ENCODE results near the gene HES1.

The HES1 gene

DNA sequence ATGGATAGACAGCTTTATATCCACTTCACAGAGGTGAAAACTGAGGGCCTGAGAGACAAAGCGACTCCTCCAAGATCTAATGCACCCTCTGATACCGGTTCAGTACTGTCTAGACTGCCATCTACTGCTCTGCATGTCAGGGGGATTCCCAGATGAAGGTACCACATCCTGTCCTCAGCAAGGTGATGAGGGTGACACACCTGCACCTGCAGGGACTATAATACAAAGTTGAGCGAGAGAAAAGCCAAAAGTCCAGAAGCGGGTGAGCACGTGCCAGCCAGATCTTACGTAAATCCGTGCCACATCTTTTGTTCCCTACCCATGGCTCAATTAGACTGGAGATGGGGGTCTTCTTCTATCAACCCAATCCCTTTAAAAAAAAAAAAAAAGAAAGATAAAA lies 32.4 kb upstream of the HES1 start:
- FAIRE-seq = no peak

DNA sequence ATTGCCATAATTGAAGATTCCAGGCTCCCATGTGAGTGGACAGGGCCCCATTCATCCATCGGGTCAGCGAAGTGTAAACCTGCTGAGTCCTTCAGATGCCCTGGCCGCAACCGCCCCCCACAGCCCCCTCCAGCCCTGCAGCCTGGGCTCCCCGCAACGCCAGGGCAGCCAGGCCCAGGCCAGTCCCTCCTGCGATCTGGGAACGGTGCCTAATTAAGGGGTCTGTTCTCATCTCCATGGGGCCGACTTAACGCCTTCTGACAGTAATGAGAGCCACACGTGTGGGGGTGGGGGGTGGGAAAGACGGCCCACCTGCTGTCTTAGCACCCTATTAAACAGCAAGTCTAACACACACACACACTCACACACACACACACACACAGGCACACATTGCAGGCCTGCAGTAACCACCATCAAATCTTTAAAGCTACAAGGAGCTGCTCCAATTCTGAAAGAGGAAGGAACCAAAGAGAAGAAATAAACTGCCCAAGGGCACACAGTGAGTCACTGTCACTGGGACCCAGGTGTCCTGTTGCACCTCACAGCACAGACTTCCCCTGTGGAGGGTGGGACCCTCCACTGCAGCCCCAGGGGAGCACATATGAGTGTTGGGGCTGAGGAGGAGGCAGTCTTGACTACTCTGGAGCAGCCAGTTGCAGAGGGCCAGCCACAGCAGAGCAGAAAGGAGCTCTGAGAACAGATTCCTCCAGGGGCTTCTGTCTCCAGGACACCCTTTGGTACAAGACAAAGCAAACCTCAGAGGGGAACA lies 31.8 kb upstream of the HES1 start:
- FAIRE-seq = no peak

DNA sequence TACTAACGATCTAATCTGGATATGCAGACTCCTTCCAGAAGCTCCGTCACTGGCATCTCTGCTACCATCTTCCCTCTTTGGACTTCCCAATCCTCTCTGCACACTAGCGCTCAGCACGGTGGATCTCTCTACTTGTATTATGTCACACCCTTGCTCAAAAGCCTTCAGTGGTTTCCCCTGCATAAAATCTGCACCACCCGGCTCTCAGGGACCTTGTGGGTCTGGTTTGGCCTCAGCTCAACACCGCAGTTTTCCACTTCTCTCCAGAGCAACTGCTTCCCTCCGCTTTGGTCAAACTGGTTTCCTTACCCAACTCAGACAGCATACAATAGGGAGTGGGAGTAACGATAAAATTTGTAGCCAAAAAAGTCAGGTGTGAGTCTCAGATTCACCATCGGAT lies 30.7 kb upstream of the HES1 start:
- FAIRE-seq = no peak

DNA sequence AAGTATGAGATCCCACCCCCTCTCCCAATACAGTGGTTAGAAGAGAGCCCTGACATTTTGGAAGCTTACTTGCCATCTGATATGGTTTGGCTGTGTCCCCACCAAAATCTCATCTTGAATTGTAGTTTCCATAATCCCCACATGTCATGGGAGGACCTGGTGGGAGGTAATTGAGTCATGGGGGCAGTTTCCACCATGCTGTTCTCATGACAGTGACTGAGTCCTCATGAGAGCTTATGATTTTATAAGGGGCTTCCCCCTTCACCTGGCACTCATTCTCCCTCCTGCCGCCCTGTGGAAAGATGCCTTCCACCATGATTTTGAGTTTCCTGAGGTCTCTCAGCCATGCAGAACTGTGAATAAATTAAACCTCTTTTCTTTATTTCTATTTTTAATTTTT lies 28.8 kb upstream of the HES1 start:
- no peak for FAIRE-seq

DNA sequence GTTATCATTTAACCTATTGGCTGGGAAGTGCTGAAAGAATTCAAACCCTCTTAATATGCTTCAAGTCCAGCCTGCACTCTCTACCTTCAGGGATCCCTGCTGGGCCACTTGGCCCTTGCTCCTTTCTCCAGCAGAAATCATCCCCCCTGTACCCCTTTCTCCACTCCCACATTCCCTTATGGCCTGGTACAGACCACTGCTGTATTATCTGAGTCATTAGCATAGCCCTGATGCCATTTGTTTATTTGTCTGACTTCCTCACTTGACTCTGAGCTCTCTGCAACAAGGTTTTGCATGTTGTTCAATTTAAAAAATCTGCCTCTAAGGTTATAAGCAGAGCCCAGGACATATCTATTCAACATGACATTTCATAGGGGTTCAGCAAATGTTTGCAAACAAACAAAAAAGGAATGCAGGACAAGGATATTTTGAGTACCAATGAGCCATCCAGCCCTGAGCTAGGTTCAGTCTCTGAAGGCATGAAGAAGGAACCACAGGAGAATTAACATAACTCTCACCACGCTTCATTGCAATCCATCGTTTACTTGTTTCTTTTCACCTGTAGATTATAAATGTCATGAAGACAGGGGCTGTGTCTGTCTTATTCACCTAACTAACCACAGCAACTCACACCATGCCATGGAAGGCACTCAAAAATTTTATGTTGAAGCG lies 26.6 kb upstream of the HES1 start:
- FAIRE-seq = no peak

DNA sequence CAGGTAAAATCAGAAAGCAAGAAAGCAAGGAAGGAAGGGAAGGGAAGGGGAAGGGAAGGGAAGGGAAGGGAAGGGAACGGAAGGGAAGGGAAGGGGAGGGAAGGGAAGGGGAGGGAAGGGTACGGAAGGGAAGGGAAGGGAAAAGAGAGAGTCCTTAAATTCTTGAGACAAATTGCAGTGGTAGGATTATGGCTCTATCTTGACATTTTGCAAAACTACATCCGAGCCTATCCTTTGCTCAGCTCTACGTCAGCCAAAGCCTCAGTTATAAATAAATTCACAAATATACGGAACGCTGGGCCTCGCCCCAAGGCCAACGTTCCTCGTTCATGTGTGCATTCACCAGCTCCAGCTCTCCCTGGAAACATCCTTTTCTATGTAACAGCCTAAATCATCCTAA lies 25.5 kb upstream of the HES1 start:
- no peak for FAIRE-seq

DNA sequence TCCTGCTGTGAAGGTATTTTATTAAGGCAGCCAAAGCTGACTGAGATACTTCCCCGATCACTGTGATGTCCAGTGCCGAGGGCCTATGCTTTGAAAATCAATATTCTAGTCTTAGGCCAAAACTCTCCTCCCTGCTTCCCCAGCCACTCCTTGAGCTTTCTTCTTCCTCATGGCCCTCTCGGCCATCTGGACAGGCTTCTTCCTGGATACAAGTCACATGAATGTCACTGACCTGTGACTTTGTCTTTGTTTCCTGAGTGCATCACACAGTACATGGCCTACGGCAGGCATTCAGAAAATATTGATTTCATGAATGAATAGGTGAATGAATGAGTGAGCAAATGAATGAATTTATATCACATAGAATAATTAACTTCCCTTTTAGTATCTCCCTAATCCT lies 24.6 kb upstream of the HES1 start:
- no peak for FAIRE-seq

DNA sequence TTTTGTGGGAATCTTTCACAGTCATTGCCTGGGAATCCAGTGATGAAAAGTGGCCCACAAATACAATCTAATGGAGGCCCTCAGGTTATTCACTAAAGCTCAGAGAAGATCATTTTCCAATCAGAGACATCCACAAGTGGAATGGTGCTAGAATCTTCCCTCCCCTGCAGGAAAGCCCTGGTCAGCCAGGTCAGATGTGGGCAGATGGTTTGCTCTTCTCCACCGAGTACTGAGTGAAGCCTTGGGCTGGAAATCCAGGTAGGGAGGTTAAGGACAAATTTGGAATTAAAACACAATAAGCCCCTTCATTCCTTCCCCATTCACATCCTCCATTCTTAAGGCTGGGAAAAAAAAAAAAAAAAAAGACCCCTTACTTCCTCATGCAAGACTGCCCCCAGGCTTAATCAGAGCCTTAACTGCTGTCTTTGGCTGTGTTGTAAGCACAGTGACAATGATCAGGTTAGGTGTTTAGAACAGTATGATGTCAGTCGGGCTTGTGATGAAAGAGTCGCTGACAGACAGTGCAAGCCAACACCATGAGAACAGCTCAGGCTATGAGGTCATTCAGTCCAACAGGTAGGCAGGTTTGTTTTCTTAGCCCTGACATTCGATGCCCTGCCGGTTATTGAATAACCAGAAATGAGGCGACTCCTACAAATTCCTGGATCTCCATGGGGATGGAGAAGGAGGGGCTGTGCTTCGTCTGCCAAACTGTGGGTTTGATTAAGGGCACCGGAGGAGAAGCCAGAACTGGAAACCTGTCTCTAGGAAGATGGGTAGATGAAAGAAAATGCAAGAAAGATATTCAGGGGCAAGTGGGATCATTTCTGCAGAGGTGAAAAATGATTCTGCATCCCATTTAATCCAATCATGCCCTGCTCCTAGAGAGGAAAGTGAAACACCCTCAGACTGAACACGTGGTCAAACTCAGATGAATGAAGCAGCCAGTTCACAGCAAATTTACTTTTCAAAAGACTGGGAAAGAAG lies 23.5 kb upstream of the HES1 start:
- no peak for FAIRE-seq

DNA sequence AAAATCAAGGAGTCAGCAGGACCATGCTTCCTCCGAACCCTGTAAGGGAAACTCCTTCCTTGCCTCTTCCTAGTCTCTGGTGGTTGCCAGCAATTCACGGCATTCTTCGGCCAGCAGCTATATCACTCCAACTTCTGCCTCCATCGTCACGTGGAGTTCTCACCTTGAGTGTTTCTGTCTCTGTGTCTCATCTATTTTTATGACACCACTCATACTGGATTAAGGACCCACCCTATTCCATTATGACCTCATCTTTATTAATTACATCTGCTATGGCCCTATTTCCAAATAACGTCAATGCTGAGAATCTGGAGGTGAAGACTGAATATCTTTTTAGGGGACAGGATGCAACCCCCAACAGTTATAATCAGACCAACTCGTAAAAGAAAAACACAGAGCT lies 21.8 kb upstream of the HES1 start:
- FAIRE-seq = no peak

DNA sequence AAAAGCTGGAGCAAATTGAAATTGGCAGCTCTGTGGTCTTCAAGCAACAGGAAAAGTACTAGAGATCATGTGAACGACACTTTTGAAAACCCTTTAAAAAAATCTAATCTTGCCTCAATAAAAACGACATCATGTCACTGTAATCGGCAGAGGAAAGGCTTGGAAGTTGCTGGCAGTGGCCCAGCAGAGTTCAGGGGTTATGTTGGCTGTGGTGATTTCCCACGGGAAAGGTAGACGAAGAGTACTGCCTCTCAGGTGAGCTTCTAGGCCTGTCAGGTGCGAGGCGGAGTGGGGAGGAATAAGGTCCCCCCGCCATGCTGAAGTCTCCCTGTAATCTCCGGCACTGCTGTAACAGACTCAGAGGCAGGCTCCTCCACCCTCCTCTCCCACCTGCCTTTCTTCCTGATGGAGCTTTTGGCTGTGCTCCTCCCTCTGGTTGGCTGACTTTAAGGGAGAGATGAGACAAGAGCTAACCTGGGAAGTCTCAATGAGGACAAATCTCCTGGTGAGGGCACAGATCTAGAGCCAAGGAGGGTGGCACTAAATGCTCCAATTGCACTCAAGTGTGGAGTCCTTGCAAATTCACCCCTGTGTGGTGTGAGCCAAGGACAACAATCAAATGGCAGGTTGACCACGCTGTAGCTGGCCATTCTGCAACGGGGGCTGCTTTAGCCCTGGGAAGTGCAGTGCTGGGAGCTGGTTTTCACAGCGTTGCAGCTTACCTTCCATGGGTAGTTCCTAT lies 18.7 kb upstream of the HES1 start:
- no peak for FAIRE-seq

DNA sequence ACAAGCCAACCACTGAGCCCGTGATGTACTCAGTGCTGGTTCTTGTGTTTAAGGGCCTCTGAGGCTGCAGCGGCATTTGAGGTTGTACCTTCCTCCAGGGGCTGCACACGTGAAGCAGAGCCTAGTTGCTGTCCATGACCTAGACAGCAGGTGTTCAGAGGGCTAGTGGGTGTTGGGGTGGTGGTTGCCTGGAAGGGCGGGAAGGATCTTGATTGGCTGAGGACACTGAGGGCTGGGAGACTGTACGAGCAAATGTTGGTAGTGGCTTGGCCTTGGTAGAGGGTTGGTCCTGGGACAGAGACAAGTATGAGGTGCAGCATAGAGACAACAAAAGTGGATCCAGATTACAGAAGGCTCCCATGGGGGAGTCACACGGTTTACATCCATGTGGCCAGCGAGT lies 17.0 kb upstream of the HES1 start:
- no peak for FAIRE-seq

DNA sequence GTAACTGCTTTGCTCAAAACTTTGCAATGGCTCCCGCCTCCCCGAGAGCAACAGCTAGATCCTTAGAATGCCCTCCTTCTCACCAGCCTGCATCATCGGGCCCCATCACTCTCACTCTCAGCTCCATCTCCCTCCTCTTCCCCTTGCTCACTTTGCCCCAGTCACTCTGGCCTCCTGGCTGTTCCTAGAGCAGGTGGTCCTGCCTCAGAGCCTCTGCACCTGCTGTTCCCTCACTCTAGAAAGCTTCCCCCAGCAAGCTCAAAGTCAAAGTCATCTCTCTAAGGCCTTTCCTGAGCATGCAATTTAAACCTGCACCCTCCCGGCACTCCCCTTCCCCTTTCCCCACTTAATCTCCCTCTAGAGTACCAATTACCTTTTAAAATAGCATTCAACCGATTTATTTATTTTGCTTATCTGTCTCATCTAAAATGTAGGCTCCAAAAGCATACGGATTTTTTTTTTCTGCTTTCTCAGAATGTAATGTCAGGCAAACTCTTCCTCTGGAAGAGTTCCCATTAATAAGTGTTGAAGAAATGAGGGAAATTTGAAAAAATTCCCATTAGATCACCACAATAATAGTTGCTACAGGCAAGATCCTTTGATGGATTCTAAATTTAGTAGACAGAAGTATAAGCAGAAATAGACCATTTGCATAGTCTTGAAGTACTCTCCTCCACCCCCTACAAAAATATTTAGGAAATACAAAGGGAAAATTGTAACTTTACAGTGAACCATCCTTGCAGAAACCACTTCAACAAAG lies 15.9 kb upstream of the HES1 start:
- FAIRE-seq = no peak

DNA sequence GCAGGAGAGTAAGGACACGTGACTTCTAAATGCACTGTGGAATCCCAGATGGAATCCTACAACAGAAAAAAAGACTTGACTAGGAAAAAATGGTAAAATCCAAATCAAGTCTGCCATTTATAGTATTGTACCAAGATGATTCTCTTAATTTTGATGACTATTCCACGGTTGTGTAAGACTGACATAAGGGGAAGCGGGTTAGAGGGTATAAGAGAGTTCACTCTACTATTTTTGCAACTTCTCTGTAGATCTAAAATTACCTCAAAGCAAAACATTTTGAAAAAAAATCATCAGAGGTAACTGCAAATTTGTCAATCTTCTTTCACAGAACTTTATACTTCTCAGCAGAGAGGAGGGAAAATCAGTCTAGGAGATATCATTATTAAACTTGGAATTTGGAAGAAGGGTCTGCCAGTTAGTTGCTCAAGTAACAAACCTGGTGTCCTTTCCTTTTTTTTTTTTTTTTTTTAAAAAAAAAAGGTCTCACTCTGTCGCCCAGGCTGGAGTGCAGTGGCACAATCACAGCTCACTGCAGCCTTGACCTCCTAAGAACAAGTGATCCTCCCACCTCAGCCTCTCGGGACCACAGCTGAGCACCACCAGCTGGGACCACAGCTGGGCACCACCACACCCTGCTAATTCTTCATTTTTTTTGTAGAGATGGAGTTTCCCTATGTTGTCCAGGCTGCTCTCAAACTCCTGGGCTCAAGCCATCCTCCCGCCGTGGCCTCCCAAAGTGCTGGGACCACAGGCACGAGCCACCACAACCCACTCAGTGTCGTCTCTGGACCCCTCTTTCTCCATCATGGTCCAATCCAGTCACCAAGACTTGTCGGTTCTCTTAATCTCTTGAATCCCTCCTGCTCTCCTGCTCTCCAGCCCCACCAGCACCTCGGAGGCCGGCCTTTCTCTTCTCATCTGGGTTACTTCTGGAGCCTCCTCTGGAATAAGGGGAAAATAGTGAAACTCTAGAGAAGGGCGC lies 14.9 kb upstream of the HES1 start:
- FAIRE-seq = no peak

DNA sequence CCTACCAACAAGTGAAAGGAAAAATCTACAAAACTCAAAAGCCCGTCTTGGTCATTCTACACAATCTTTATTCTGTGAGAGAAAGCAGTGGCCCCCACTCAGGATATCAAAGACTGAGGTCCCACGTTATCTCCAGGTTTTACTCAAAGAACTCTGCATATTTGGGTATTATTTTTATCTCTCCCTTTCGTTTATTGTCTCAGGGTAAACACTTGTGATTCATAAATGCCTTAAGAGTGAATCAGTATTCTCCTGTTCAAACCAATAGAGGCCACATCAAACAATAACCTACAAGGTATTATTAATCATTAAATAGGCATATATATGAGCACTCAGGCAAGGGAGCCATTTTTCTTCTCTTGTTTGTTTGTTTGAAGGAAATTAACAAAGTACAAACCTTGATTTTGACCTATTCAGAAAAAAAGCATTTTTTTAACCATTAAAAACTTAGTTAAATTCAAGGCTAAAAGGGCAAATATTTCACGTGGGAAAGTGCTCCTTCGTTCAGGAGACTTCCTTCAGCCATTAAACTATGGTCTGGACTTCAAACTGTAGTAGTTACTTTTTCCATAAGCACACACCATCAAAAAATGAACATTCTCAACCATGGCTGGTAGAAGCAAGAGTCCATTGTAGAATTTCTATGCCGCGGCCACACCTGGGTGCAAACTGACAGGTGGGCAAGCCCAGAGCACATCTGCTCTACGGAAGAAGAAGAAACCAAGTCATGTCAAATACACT lies 13.9 kb upstream of the HES1 start:
- no peak for FAIRE-seq

DNA sequence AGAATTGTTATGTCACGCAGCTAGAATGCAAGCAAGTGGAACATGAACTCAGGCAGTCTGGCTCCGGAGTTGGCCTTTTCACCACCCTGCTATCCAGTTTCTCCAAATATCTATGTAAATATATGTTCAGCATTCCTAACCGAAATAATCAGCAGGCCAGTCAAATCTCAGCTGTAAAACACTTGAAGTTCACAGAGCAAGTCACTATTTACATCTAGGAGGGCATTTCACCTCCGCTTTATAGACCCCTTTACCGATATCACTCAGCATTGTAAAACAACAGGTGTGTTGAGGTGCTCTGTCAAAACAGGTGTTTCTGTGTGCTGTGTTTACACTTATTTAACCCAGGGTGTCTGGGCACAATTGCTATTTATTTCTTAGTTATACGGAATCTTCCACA lies 12.2 kb upstream of the HES1 start:
- no peak for FAIRE-seq

DNA sequence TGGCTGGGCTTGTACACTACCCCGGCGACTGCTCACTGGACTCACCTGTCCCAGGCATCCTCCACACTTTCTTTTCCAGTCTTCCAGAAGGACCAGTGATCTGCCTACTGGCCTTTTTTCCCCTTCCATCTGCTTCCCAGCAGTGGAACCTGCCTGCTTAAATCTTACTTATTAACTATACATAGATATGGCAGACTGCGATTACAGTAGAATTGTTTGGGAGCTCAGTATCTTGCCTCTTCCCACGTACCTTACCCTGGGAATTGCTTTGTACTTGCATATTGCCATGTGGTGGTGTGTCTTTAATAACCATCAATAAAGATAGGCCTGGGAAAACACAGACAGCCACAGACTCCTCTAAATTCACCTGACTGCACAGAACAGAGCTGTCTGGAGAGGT lies 11.8 kb upstream of the HES1 start:
- FAIRE-seq = no peak

DNA sequence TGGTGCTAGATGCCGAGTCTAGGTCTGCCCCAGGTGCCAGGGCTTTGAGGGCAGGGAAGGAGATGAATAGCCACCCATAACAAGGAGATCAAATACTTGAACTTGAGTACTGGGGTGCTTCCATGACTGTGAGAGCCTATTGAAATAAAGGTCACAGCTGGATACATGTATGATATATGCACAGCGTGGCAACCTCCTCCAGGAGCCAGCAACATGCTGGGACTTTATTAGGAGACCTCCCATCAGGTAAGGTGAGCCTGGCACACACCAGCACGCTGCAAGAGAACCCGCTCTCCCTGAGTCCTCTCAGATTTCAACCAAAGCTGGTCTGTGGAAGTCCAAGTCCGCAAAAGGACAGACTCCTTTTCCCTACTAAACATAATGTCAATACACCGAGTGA lies 10.5 kb upstream of the HES1 start:
- no peak for FAIRE-seq

DNA sequence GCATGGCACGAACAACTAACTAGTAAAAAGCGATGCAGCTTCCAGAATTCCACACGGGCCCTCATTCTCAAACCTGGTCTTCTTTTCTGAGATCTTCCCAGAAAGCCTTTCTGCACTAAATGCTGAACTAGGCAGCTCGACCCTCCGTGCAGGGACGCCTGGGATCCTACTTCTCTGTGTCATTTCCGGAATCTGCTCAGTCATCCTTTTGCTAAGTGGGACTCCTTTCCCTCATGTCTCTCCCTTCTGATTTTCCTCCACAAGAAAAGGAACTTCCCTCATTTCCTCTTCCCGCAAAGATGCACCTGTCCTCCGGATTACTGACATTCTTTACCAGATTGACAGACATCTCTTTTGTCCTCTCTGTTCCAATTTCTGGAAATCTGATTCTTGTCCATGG lies 9.2 kb upstream of the HES1 start:
- no peak for FAIRE-seq

DNA sequence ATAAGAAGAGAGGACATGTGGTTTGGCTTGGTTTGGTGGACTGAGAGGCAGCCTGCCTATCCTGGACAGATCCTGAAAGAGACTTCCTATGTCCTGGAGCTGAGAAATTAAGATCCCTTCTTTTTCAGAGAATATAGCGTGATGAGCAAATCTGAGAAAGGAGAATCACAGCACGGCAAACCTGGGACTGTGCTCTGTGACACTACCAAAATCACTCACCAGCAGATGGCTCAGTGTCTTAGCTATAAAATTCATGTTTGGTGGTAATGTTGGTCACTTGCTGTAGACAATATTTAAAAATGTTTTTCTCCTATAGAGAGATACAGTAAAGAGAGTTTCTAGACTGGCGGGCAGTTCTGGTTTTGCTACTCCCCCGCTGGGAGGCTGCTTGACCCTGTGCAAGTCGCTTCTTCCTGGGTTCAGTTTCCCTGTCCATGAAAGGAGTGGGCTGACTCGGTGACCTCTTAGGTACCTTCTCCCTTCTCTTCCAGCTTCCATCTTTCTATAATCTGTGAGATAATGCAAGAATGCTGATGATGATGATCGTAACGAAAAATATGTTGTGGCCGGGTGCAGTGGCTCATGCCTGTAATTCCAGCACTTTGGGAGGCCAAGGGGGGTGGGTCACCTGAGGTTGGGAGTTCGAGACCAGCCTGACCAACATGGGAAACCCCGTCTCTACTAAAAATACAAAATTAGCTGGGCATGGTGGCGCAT lies 7.6 kb upstream of the HES1 start:
- FAIRE-seq = no peak

Data from colon (tissue), 2 donors.